GM18499 (cell line): ENCODE measurements around the gene ANKRD6.

Source experiments
- ATAC-seq: cut with Tn5 transposase; IDR thresholded peaks from one replicate; pipeline ENCODE4 v1.9.1; 2021; ENCODE audit warnings: moderate number of reproducible peaks; ENCODE audit not compliant: insufficient read depth, unreplicated experiment

ANKRD6 gene

GRCh38 chr6:89464295-89464694 lies 31.3 kb downstream of the ANKRD6 start:
- ATAC-seq = no peak

- no peak for ATAC-seq
Measured at GRCh38 chr6:89467437-89467836, 34.5 kb downstream of the ANKRD6 start.

GRCh38 chr6:89468998-89469397 lies 36.0 kb downstream of the ANKRD6 start:
- ATAC-seq = no peak

GRCh38 chr6:89471287-89471867 lies 38.4 kb downstream of the ANKRD6 start:
- no peak for ATAC-seq

GRCh38 chr6:89475101-89475500 lies 42.1 kb downstream of the ANKRD6 start:
- no peak for ATAC-seq

GRCh38 chr6:89475634-89476033 lies 42.7 kb downstream of the ANKRD6 start:
- ATAC-seq = no peak

GRCh38 chr6:89479897-89480296 lies 46.9 kb downstream of the ANKRD6 start:
- no peak for ATAC-seq

GRCh38 chr6:89481695-89482094 lies 48.7 kb downstream of the ANKRD6 start:
- ATAC-seq = no peak

- ATAC-seq = no peak
Measured at GRCh38 chr6:89482126-89482525, 49.2 kb downstream of the ANKRD6 start.

- ATAC-seq = no peak
Measured at GRCh38 chr6:89483111-89483720, 50.3 kb downstream of the ANKRD6 start.

- ATAC-seq = no peak
Measured at GRCh38 chr6:89485320-89485719, 52.4 kb downstream of the ANKRD6 start.

GRCh38 chr6:89487864-89488263 lies 54.9 kb downstream of the ANKRD6 start:
- ATAC-seq = no peak

- no peak for ATAC-seq
Measured at GRCh38 chr6:89488438-89488837, 55.5 kb downstream of the ANKRD6 start.

- ATAC-seq = no peak
Measured at GRCh38 chr6:89489078-89489477, 56.1 kb downstream of the ANKRD6 start.

- no peak for ATAC-seq
Measured at GRCh38 chr6:89492025-89492640, 59.2 kb downstream of the ANKRD6 start.

- no peak for ATAC-seq
Measured at GRCh38 chr6:89494131-89494793, 61.3 kb downstream of the ANKRD6 start.

- ATAC-seq = no peak
Measured at GRCh38 chr6:89495961-89496535, 63.1 kb downstream of the ANKRD6 start.

- no peak for ATAC-seq
Measured at GRCh38 chr6:89500611-89501010, 67.7 kb downstream of the ANKRD6 start.

- ATAC-seq = no peak
Measured at GRCh38 chr6:89501222-89501621, 68.3 kb downstream of the ANKRD6 start.

- ATAC-seq = no peak
Measured at GRCh38 chr6:89501753-89502152, 68.8 kb downstream of the ANKRD6 start.

- no peak for ATAC-seq
Measured at GRCh38 chr6:89503641-89504040, 70.7 kb downstream of the ANKRD6 start.
